ENCODE data around the gene PDE8A. TPM values are rescaled to one million over a fixed set of nuclear protein-coding genes. Genes with fewer than 3 reads are reported as not detected.
"Not testable (repeated sequence)": the region's sequence is repeated elsewhere in the genome, so short reads cannot be mapped to it uniquely, and the experiment has no call there.

PDE8A gene
- total RNA-seq, 2 experiments from 2014 or later = 17.5 to 19.7 TPM

DNA sequence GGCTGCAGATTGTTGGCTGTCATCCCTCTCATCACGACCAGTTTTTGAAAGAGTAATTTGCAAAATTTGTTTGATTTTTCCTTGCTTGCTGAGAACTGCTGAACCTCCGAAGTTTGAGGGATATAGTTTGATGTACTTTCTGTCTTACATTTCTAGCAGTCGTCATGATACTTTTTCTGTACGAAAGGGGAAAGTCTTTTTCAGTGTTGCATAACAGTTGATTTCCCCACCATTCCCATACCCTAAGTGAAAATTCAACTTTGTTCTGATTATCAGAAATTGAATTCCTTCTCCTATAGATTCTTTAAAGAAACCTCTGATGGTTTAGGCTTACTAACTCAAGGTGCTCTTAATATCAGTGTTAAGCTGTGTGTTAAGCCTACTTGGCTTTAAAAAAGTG is 1.6 kb downstream of the PDE8A start:
- ChIA-PET CTCF (no interaction called here), POLR2A (no interaction called here)

DNA sequence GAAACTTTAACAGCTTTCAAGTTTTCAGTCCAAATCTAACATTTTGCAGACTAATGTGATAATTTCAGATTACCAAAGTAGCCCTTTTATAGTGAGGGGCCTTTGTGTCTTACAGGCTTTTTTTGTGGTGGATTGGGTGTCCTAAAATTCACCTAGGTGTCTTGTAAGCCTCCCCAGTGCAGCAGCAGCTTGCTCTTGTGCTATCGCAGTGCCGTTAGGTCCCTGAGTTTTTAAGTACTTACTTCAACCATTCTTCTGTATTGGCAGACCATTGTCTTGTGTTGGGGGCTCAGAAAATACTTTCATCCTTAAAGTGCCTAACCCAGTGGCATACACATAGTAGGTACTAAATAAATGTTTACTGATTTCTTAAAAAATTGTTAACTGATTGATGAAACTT is 2.1 kb downstream of the PDE8A start:
- POLR2A ChIA-PET = no interaction called here

DNA sequence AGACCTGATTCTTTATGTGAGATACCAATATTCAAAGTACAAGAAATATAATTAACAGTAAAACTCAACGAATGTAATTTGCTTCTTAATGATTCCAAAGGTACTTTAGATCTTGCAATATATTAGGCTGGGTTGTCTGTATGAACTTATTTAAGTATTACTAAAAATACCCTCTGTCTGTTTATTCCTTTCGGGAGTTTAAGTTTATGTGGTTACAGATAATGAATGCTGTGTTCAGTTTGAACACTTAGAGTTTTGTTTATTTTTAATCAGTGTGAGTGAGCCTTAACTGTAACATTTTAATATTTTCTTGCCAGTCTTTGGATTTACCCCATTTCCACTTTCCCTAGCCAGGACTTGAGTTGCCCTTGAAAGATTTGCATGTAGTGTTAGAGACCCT is 3.5 kb downstream of the PDE8A start:
- ChIA-PET CTCF (no interaction called here), POLR2A (no interaction called here)

More for the DNA sequence above, 2.1 kb downstream of the PDE8A start:
- CTCF ChIA-PET = no interaction called here

DNA sequence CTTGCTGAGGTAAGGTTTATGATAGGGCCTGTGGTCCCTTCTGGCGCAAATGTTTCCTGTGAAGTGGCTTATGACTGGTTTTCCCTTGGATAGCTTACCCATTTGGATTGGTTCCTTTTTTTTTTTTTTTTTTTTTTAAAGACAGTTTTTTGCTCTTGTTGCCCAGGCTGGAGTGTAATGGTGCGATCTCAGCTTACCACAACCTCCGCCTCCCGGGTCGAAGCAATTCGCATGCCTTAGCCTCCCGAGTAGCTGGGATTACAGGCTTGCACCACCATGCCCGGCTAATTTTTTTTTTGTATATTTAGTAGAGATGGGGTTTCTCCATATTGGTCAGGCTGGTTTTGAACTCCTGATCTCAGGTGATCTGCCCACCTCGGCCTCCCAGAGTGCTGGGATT is 5.7 kb downstream of the PDE8A start:
- POLR2A ChIA-PET, CTCF ChIA-PET: not testable (repeated sequence)

DNA sequence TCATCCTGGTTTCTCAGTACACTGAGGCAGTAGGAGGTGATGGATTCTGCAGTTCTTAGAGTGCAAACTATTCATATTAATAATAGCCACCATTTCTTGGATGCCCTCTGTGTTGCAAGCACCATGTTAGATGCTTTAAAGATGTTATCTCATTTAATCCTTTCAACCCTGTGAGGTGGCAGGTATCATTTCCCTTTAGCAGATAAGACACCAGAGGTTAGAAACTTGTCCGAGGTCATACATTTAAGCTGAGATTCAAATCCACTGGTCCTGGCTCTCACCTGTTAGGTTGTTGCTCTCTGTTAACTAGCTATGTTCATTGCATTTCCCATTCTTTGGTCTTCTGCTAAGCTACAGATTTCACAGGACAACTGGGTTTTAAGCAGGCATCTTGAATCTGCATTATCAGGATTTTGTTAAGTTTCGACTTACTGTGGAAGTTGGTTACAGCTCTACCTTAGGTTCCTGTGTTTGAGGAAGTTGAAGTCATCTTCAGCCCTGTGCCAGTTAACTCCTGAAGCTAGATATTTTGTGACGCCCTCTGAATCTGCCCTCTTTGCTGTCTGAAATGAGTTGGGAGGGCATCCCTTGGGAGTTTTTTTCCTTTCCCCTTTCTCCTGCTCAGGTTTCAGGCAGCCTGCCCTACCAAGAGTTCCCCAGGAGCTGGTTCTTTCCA is 6.4 kb downstream of the PDE8A start:
- POLR2A ChIA-PET = interaction anchor here (0.8 kb wide), 1 partner anchor 9 kb away, joined by 3 read pairs; no protein-coding TSS in a partner anchor
- CTCF ChIA-PET = interaction anchor here (1.1 kb wide), 1 partner anchor 14 kb away, joined by 3 read pairs; no protein-coding TSS in a partner anchor

DNA sequence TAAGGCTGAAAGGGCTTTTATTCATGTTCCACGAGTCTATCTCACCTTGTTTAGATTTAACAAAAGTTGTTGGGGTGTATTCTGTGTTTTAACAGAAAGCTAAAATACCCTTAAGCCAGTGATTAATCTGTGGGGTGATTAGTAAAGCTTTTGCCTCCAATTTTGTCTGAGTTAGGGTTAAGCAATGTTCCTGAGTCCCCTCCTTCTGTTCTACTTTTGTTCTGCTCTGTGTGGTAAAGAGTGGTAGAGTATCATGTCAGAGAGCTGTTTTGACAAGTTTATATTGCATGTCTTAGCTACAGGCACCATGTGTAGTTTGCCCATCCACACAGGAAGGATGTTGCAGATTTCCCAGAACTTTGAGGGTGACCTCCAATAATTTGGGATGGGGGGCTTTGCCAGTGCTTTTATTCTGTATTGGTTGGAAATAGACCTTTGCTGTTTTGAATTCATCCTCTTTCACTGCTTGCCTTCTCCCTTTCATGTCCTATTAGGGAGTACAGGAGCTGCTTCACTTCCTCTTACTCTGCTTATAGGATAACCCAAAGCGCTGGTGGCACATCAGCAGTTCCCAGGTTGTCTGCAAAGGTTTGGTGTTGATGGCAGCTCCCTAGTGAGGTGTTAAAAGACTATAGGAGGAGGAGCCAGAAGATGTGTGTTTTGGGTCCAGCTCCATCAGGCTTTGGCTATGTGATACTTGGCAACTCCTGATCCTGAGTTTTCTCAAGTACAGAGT is 7.4 kb downstream of the PDE8A start:
- POLR2A ChIA-PET = no interaction called here
- CTCF ChIA-PET = interaction anchor here (1.1 kb wide), 1 partner anchor 13 kb away, joined by 3 read pairs; no protein-coding TSS in a partner anchor

DNA sequence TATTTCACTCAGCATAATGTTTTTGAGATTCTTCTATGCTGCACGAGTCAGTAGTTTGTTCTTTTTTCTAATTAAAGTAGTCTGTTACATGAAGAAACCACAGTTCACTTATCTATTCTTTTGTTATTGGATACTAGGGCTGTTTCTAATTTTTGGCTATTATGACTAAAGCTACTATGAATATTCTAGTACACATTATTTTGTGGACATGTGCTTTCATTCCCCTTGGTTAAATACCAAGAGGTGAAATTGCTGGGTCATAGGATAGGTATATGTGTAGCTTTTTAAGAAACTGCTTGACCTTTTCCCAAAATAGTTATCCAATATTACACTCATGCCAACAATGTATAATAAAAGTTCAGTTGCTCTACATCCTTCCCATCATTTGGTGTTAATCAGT is 8.9 kb downstream of the PDE8A start:
- ChIA-PET CTCF (interaction anchor here (0.6 kb wide), 1 partner anchor 223 kb away, joined by 3 read pairs; no protein-coding TSS in a partner anchor), POLR2A (interaction anchor here (0.7 kb wide), 1 partner anchor 391 kb away, joined by 4 read pairs; no protein-coding TSS in a partner anchor)

DNA sequence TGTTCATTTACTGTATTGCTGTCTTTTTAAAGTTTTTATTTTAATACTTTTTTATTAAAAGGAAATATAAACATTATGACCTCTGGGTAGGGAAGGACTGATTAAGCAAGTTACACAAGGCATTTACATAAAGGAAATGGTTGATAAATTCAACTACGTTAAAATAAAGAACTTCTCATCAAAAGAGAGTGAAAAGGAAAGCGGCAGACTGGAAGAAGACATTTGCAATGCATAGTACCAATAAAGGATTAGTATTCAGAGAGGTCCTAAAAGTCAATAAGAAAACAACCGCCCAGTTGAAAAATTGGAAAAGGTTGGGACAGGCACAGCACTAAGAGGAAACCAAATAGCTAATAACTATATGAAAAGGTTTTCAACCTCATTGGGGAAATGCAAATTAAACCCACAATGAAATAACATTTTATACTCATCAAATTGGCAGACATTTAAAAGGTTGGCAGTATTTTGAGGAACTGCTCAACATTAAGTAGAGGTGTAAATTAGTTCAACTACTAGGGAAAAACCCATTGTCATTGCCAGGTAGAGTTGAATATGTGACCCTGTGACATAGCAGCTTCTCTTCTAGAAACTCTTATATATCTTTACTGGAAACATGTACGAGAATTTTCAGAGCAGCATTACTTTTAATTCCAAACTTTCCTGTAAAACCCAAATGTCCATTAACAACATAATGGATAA is 9.5 kb downstream of the PDE8A start:
- ChIA-PET CTCF (interaction anchor here (0.6 kb wide), 1 partner anchor 223 kb away, joined by 3 read pairs; no protein-coding TSS in a partner anchor), POLR2A (interaction anchor here (0.7 kb wide), 1 partner anchor 391 kb away, joined by 4 read pairs; no protein-coding TSS in a partner anchor)

DNA sequence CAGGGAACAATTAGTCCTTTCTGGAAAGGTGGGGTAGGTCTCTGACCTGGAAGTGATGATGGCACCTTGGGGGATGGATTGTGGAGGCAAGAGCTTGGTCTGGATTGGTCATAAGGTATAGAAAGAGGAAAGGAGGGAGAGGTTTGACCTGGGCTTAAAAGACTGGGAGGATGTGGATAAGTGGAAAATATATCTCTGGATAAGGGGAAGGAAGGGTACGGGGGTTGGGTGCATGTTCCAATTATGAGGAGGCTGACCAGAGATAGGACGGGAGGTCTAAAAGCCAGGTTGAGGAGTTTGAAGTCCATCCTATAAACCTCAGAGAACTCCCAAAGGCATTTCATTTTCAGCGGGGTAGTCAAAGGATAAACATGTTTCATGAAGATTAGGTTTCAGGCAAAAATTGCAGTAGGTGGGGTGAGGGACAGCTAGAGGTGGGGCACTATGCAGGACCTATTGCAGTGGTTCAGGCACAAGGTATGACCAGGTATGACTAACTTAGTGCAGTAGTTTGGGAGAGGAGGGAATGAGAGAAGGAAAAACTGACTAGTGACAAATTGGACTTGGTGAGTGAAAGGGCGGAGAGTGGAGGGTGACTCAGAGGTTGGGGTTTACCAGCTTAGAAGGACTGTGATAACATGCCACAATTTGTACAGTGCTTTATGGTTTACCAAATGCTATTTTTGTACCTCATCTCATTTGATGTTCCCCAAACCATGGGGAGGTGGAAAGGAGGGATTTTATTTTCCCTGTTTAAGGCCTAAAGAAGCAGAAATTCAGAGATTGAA is 10.7 kb downstream of the PDE8A start:
- POLR2A ChIA-PET = no interaction called here
- CTCF ChIA-PET = no interaction called here

DNA sequence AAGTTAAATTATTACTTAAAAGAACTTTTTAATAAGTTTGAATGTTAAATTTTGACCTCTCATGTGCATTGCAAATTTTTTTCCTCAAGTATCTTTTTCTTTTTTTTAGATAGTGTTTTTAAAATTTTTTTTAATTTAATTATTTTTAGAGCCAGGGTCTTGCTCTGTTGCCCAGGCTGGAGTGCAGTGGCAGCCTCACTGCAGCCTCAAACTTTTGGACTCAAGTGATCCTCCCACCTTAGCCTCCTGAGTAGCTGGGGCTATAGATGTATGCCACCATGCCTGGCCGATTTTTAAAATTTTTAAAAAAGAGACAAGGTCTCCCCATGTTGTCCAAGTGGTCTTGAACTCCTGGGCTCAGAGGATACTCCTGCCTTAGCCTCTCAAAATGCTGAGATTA is 14.4 kb downstream of the PDE8A start:
- ChIA-PET POLR2A (no interaction called here), CTCF (interaction anchor here (0.6 to 1.0 kb wide), 2 partner anchors 41 to 71 kb away, joined by 3 to 6 read pairs; no protein-coding TSS in a partner anchor)

DNA sequence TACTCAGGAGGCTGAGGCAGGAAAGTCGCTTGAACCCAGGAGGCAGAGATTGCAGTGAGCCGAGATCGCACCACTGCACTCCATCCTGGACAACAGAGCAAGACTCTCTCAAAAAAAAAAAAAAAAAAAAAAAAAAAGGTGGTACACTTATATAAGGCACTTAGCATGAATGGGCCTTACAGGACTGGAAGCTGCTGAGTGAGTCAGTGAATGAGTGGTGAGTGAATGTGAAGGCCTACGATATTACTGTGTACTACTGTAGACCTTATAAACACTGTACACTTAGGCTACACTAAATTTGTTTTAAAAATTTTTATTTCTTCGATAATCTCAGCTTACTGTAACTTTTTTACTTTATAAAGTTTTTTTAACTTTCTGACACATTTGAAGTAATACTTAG is 15.1 kb downstream of the PDE8A start:
- CTCF ChIA-PET = interaction anchor here (1.0 kb wide), 1 partner anchor 40 kb away, joined by 3 read pairs; no protein-coding TSS in a partner anchor
- POLR2A ChIA-PET = not testable (repeated sequence)

DNA sequence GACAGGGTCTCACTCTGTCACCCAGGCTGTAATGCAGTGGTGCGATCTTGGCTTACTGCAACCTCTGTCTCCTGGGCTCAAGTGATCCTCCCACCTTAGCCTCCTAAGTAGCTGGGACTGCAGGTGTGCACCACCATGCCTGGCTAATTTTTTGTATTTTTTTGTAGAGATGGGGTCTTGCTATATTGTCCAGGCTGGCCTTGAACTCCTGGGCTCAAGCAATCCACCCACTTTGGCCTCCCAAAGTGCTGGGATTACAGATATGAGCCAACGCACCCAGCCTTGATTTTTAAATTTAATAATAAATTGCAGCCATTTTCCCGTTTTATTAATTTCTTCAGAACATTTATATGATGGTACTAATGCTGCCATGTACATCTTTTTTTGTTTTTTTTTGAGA is 15.6 kb downstream of the PDE8A start:
- CTCF ChIA-PET, POLR2A ChIA-PET: not testable (repeated sequence)

DNA sequence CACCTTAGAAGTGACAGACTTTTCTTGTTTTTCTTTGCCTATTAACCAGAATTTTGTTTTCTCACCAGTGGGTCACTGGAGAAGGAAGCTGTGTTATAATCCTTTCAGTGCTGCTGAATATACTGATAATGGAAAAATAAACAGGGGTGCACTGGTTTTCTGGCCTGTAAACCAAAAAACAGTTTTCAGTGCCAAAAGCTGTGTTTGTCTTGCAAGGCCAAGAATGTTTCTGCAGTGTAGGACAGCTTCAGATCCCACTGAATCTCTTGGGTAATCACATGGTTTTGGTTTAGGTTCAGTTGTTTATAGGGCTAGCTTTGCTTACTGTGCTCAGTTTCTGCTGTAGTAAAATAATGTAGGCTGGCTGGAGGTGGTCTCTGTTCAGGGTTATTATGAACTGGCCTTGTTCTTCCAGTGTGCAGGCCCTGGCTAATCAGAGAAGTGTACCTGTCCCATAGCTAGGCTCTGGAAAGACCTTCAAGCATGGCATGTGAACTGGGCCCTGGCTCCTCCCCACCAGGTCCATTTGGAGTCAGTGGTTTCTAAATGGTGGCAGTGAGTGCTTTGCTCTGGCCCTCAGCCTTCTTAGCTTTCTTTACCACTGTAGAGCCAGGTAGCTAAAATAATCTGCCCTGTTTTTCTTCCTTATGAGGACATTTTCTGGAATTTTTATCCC is 18.7 kb downstream of the PDE8A start:
- ChIA-PET POLR2A (no interaction called here), CTCF (no interaction called here)

DNA sequence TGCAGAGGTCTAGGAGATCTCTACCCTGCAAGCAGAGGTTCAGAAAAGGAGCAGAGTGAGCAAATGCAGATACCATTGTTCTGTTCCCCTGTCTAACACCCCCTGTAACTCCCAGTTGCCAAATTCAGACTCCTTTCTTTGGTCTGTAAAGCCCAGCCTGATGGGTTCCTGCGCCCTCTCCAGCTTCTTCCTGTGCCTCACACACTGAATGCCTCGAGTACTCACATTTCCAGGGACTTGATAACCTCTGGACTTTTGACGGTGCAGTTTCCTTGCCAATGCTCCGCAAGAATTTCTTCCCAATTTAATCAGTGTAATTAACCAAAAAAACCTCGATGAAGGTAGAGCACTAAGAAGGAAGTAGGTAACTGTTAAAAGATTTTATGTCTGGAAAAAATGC is 19.3 kb downstream of the PDE8A start:
- ChIA-PET POLR2A (no interaction called here), CTCF (no interaction called here)

DNA sequence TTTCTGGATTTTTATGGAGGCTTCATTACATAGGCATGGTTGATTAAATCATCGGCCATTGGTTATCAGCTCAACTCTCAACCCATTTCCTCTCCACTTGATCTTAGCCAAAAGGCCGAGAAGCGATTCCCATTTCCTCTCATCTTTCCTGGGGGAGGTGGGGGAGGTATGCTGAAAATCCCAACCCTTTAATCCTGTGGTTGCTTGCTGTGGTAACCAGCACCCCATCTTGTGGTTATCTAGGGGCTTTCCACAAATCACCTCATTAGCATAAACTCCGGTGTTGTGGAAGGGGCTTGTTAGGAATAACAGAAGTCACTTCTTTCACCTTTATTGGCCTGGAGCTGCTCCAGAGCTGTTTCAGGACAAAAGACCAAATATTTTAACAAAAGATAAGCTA is 20.9 kb downstream of the PDE8A start:
- ChIA-PET POLR2A (interaction anchor here (1.0 kb wide), 1 partner anchor 22 kb away, joined by 3 read pairs; no protein-coding TSS in a partner anchor), CTCF (interaction anchor here (1.0 kb wide), 1 partner anchor 14 kb away, joined by 3 read pairs; no protein-coding TSS in a partner anchor)

DNA sequence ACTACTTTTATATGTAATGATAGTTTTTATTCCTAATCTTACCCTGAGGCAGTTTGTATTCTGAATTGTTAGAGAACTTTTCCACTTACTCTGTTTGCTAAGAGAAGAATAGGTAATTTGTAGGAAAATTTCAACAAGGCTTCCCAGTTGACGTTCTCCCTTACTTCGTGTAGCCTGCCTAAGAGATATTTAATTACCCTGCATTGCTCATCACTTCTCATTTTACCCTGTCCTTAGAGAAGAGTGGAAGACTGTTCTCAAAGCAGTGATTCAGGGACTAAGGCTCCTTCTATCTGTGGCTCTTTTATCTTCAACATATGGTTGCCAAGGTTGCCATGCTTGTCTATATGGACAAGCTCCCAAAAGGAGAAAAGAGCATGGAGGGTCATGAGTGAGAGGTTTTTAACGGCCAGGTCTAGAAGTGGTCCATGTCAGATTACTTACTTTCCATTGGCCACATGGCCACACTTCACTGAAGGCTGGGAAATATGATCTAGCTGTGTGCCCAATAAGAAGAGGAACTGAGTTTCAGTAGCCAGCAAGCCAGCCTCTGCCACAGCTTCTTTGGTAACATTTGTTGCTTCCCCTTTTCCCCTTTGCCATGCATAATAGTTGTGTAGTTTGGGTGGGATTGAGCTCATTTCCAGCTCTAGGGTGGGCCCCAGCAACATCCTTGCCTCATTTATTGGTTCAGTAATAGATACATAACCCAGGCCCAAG is 22.1 kb downstream of the PDE8A start:
- POLR2A ChIA-PET = no interaction called here
- CTCF ChIA-PET = interaction anchor here (0.6 kb wide), 2 partner anchors 88 to 136 kb away, joined by 3 to 4 read pairs; no protein-coding TSS in a partner anchor

DNA sequence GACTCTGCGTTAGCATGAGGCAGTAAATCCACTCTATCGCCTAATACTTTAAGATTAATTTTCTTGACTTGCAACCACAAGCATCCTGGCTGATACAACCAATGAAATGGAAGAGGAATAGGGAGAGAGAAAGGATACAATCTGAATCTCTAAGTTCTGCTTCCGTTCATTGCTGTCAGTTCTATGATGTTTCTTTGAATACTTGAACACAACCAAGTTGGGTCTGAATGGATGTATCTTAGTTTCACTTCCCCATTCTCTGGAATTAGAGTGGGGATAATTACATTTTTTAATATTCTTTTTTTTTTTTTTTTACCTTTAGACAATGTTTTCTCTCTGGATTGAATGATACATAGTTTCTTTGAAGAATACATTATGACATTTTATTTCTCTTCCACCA is 22.9 kb downstream of the PDE8A start:
- ChIA-PET POLR2A (no interaction called here), CTCF (interaction anchor here (0.6 kb wide), 1 partner anchor 89 kb away, joined by 4 read pairs; no protein-coding TSS in a partner anchor)

DNA sequence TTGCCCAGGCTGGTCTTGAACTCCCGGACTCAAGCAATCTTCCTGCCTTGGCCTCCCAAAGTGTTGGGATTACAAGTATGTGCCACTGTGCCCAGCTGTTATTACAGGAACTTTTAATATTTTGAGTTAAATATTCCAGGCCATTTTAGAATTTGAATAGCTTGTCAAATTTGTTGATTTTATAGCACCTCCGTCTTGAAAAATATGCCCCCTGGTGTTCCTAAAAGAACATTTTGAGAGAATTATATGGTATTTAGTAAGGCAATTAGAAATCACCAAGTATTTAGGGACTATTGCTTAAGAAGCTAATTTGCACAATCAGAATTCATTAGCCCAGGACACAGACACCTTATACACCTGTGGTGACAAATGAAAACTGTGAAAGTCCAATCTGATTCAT is 23.7 kb downstream of the PDE8A start:
- CTCF ChIA-PET = interaction anchor here (1.2 kb wide), 1 partner anchor 17 kb away, joined by 3 read pairs; no protein-coding TSS in a partner anchor
- POLR2A ChIA-PET = no interaction called here
